Right forelimb (tissue), 1 donor: ENCODE results near the gene ARID5A.

Experiments used
- DNase-seq: peaks from one replicate; pipeline ENCODE4 v3.0.0-alpha.2; 2018

The ARID5A gene

GRCh38 chr2:96528006-96528699, 8.4 kb upstream of the ARID5A start:
- peak; percentile 58 for DNase-seq

DNA sequence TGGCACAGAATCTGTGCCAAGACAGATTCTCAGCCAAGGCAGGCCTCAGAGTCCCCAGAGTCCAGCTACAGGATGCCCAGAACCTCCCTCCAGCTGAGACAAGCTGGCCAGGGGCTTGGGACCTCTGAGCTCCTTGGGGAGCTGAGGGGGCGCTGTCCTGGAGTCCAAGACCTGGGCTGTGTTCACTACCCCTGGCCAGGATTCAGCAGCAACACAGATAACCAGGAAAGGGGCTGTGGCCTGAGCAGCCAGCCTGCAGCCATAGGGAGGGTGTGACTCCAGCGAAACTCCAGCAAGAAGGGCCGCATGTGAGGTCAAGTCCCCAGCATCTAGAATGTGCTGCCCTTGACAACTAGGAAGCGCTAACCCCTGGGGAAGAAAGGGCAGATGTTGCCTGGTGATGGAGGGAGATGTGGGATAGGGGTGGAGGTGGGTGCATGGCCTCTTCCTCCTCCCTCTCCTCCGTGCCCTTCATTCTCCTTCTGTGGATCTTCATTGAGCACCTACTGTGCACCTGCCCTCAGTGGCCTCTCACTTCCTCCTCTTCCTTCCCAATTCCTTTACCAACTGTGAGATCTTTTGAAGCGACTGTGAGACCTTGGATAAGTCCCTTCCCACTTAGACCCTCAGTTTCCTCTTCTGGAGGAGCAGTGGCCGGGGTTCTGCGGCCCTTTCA, 7.7 kb upstream of the ARID5A start:
- DNase-seq = peak; percentile 40

GRCh38 chr2:96529376-96530143, 7.0 kb upstream of the ARID5A start:
- DNase-seq = peak; percentile 42

DNA sequence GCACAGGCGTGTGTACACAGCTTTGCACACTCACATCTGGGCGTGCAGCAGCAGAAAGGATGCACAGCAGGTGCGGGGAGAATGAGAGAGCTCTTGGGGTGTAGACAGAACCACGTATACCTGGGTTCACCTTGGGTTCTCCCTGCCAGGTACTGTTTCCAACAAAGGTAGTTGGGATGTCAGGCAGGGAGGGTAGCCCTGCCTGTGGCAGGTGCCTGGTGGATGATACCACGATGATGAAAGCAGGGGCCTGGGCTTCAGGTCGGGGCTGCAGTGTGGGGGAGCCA, 6.5 kb upstream of the ARID5A start:
- peak; percentile 28 for DNase-seq

- no peak for DNase-seq
Measured at GRCh38 chr2:96530474-96531357, 5.8 kb upstream of the ARID5A start.

- DNase-seq = peak; percentile 36
Measured at GRCh38 chr2:96531366-96531765, 5.2 kb upstream of the ARID5A start.

DNA sequence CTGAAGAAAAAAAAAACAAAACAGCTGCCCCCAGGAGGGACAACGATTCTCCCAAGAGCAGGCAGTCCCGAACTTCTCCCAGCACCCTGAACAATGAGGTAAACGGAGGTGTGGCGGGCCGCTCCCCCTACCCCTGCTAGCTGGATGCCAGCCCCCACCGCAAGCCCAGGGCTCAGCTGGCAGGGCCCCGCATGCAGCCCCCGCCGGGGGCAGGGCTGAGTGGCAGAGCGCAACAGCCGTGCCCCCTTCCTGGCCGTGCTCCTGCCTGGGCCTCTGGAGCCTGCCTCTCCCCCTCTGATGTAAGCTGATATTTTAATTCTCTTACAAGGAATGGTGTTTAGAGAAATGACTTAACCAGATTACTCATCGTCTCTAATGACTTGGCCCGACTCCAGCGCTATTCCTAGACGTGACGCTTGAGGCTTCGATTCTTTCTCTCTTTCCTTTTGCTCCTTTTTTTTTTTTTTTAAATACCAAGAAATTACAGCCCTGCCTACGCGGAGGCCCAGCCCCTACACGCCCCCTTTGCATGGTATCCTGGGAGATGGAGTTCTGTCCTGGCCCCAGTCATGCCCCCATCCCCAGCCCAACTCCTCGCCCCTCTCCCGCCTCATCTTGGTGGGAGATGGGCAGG, 4.6 kb upstream of the ARID5A start:
- DNase-seq = peak; percentile 91

- DNase-seq = no peak
Measured at GRCh38 chr2:96532641-96533291, 3.8 kb upstream of the ARID5A start.

DNA sequence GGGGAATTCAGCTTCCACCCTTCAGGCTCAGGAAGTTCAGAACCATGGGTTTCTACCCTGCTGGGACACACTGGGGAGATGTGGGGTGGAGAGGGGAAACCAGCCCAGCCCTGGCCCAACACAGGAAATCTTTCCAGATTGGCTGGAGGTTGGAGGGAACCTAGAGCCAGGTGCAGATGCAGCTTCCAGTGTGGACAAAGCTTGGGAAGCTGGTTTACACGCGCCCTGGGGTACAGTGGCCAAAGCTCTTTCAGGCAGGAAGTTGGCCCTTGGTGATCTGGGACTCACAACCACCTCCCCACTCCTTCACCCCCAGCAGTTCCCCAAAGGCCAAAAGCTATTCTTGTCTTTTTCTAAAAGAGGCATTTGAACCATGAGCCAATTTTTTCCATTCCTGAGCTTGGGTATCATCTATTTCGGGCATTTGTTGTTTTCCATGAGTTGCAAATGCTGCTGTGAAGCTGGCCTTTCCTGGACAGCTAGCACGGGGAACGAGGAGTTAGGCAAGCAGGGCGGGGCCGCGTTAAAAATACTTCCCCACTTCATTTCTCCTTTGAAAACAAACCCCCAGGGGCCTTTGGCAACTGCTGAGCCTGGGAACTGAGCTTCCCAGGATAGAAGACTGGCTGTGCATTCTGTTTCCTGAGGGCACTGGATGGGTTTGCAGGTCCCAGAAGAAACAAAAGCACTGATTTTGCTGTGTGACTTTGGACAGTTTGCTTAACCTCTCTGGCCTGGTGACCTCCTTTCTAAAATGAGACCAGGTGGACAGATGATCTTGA, 3.1 kb upstream of the ARID5A start:
- no peak for DNase-seq

- no peak for DNase-seq
Measured at GRCh38 chr2:96534141-96534540, 2.4 kb upstream of the ARID5A start.

- no peak for DNase-seq
Measured at GRCh38 chr2:96534701-96535181, 1.8 kb upstream of the ARID5A start.

GRCh38 chr2:96535331-96535730, 1.2 kb upstream of the ARID5A start:
- DNase-seq = no peak

GRCh38 chr2:96537066-96537733, 648 bp downstream of the ARID5A start:
- DNase-seq = peak; percentile 77

- DNase-seq = no peak
Measured at GRCh38 chr2:96537734-96538486, 1.4 kb downstream of the ARID5A start.

GRCh38 chr2:96538487-96539214, 2.1 kb downstream of the ARID5A start:
- DNase-seq = peak; percentile 73

DNA sequence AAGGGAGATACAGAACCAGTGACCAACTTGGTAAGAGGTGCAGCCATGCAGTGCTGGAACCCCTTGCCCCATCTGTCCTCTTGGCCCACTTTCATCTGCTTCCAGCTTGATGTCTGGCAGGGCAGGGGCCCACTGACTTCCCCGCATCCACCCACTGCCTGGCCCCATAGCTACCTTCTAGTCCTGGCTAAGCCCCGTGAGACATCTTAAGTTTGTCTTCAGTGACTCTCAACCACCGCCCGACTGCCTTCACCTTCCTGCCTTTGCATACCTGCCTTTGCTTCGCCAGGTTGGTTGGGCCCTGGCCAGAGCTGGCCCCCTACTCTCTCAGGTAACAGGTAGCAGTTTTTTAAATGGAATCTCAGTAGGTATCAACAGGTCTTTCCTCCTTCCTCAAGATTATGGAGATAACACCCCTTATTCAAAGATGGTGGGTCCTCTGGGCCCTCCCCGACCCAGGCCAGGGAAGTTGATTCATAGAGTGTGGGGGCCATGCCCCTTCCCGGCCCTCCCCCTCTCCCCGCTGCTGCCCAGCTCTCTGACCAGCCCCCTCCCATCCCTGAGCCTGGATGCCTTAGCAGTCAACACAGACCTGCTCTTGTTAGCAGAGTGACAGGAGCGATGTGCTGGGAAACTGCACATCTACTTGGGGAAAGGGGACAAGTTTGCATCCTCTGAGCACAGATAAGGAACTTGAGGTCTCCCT, 2.8 kb downstream of the ARID5A start:
- no peak for DNase-seq

- peak; percentile 19 for DNase-seq
Measured at GRCh38 chr2:96540136-96540535, 3.6 kb downstream of the ARID5A start.
